Urothelium cell line (cell line): ENCODE results near the gene POLG.
A peak's percentile ranks its signal among the peaks of the same experiment; 100 is the strongest.

Experiments
- DNase-seq: peaks from one replicate; pipeline ENCODE4 v3.0.0; 2011; ENCODE audit warnings: low spot score, mixed read lengths
- FAIRE-seq: peaks from 2 replicates; lab custom pipeline; 2011; peaks lifted over from hg19 to GRCh38; lab: Jason Lieb, UNC

The POLG gene

GRCh38 chr15:89334510-89335297, at the start of gene POLG:
Gene POLG, minus strand, starts transcription at chr15:89334824. Its CDS starts 1,070 bp downstream, at chr15:89333754.
- DNase-seq: peak; percentile 98
- FAIRE-seq: peak; percentile 83

- FAIRE-seq: no peak
- no peak for DNase-seq
Observed at GRCh38 chr15:89384176-89384604, 49.6 kb upstream of the POLG start.

GRCh38 chr15:89383365-89384175, 48.9 kb upstream of the POLG start:
- DNase-seq: peak; percentile 79
- peak; percentile 58 for FAIRE-seq

GRCh38 chr15:89381888-89382686, 47.5 kb upstream of the POLG start:
- DNase-seq: no peak
- no peak for FAIRE-seq

- no peak for FAIRE-seq
- DNase-seq: no peak
Observed at GRCh38 chr15:89381331-89381730, 46.7 kb upstream of the POLG start.

- DNase-seq: no peak
- FAIRE-seq: no peak
Observed at GRCh38 chr15:89379818-89380217, 45.2 kb upstream of the POLG start.

GRCh38 chr15:89379251-89379695, 44.6 kb upstream of the POLG start:
- DNase-seq: no peak
- FAIRE-seq: no peak

GRCh38 chr15:89378296-89379151, 43.9 kb upstream of the POLG start:
- FAIRE-seq: no peak
- DNase-seq: no peak

- DNase-seq (no peak), FAIRE-seq (no peak)
Observed at GRCh38 chr15:89377842-89378295, 43.2 kb upstream of the POLG start.

- DNase-seq (no peak), FAIRE-seq (no peak)
Observed at GRCh38 chr15:89377024-89377841, 42.6 kb upstream of the POLG start.

- DNase-seq: no peak
- FAIRE-seq: no peak
Observed at GRCh38 chr15:89376388-89376787, 41.8 kb upstream of the POLG start.

- FAIRE-seq: no peak
- no peak for DNase-seq
Observed at GRCh38 chr15:89375093-89376005, 40.7 kb upstream of the POLG start.

GRCh38 chr15:89374086-89374981, 39.7 kb upstream of the POLG start:
- FAIRE-seq (no peak), DNase-seq (no peak)

GRCh38 chr15:89372069-89372935, 37.7 kb upstream of the POLG start:
- no peak for DNase-seq
- no peak for FAIRE-seq

GRCh38 chr15:89371228-89372044, 36.8 kb upstream of the POLG start:
- FAIRE-seq (no peak), DNase-seq (no peak)

- FAIRE-seq (no peak), DNase-seq (no peak)
Observed at GRCh38 chr15:89370978-89371227, 36.3 kb upstream of the POLG start.
